ENCODE data around the gene ADNP.

Gene ADNP

GRCh38 chr20:50874758-50875665, 56.2 kb downstream of the ADNP start:
- Histone ChIP-seq H3K27ac (ENCODE audit: low read depth, low read length) (no peak overlapping the region), H3K9ac (ENCODE audit: low read depth in 1 of 2, low read length in 2 of 2) (no peak overlapping the region), H3K4me1 (ENCODE audit: control insufficient read depth in 1 of 2, insufficient read depth in 2 of 2, low read length in 2 of 2) (no peaks in the 10 kb centered on the region), H3K27me3 (ENCODE audit: control insufficient read depth in 1 of 2, insufficient read depth in 2 of 2, low read length in 2 of 2) (no peaks in the 10 kb centered on the region), H3K4me3 (ENCODE audit: low read depth in 1 of 2, low read length in 2 of 2) (no peak overlapping the region), H3K9me3 (ENCODE audit: control insufficient read depth in 1 of 2, low read length in 2 of 2) (no peaks in the 10 kb centered on the region), H3K36me3 (ENCODE audit: control insufficient read depth in 1 of 2, insufficient read depth in 2 of 2, low read length in 2 of 2) (no peaks in the 10 kb centered on the region)

- no peak overlapping the region for H3K4me3 ChIP-seq (ENCODE audit: low read depth in 1 of 2, low read length in 2 of 2)
- peaks cover 0 to under 1% of the 10 kb centered on the region in 2 donors for H3K4me1 ChIP-seq (ENCODE audit: control insufficient read depth in 1 of 2, insufficient read depth in 2 of 2, low read length in 2 of 2)
- no peak overlapping the region for H3K27ac ChIP-seq (ENCODE audit: low read depth, low read length)
- no peaks in the 10 kb centered on the region for H3K9me3 ChIP-seq (ENCODE audit: control insufficient read depth in 1 of 2, low read length in 2 of 2)
- no peaks in the 10 kb centered on the region for H3K27me3 ChIP-seq (ENCODE audit: control insufficient read depth in 1 of 2, insufficient read depth in 2 of 2, low read length in 2 of 2)
- no peaks in the 10 kb centered on the region for H3K36me3 ChIP-seq (ENCODE audit: control insufficient read depth in 1 of 2, insufficient read depth in 2 of 2, low read length in 2 of 2)
- no peak overlapping the region for H3K9ac ChIP-seq (ENCODE audit: low read depth in 1 of 2, low read length in 2 of 2)
Observed at GRCh38 chr20:50874111-50874757, 57.0 kb downstream of the ADNP start.

- Histone ChIP-seq H3K9ac (ENCODE audit: low read depth in 1 of 2, low read length in 2 of 2) (no peak overlapping the region), H3K9me3 (ENCODE audit: control insufficient read depth in 1 of 2, low read length in 2 of 2) (no peaks in the 10 kb centered on the region), H3K27ac (ENCODE audit: low read depth, low read length) (no peak overlapping the region), H3K4me3 (ENCODE audit: low read depth in 1 of 2, low read length in 2 of 2) (no peak overlapping the region), H3K36me3 (ENCODE audit: control insufficient read depth in 1 of 2, insufficient read depth in 2 of 2, low read length in 2 of 2) (no peaks in the 10 kb centered on the region), H3K4me1 (ENCODE audit: control insufficient read depth in 1 of 2, insufficient read depth in 2 of 2, low read length in 2 of 2) (peaks cover 0 to 4% of the 10 kb centered on the region in 2 donors), H3K27me3 (ENCODE audit: control insufficient read depth in 1 of 2, insufficient read depth in 2 of 2, low read length in 2 of 2) (no peaks in the 10 kb centered on the region)
Observed at GRCh38 chr20:50873585-50873984, 57.7 kb downstream of the ADNP start.

GRCh38 chr20:50872560-50873425, 58.4 kb downstream of the ADNP start:
- Histone ChIP-seq H3K4me1 (ENCODE audit: control insufficient read depth in 1 of 2, insufficient read depth in 2 of 2, low read length in 2 of 2) (peaks cover 0 to 4% of the 10 kb centered on the region in 2 donors), H3K9me3 (ENCODE audit: control insufficient read depth in 1 of 2, low read length in 2 of 2) (no peaks in the 10 kb centered on the region), H3K9ac (ENCODE audit: low read depth in 1 of 2, low read length in 2 of 2) (no peak overlapping the region), H3K4me3 (ENCODE audit: low read depth in 1 of 2, low read length in 2 of 2) (no peak overlapping the region), H3K27ac (ENCODE audit: low read depth, low read length) (no peak overlapping the region), H3K36me3 (ENCODE audit: control insufficient read depth in 1 of 2, insufficient read depth in 2 of 2, low read length in 2 of 2) (no peaks in the 10 kb centered on the region), H3K27me3 (ENCODE audit: control insufficient read depth in 1 of 2, insufficient read depth in 2 of 2, low read length in 2 of 2) (no peaks in the 10 kb centered on the region)

GRCh38 chr20:50870561-50871161, 60.6 kb downstream of the ADNP start:
- Histone ChIP-seq H3K27me3 (ENCODE audit: control insufficient read depth in 1 of 2, insufficient read depth in 2 of 2, low read length in 2 of 2) (no peaks in the 10 kb centered on the region), H3K36me3 (ENCODE audit: control insufficient read depth in 1 of 2, insufficient read depth in 2 of 2, low read length in 2 of 2) (no peaks in the 10 kb centered on the region), H3K9me3 (ENCODE audit: control insufficient read depth in 1 of 2, low read length in 2 of 2) (no peaks in the 10 kb centered on the region), H3K4me1 (ENCODE audit: control insufficient read depth in 1 of 2, insufficient read depth in 2 of 2, low read length in 2 of 2) (peaks cover 0 to 4% of the 10 kb centered on the region in 2 donors), H3K4me3 (ENCODE audit: low read depth in 1 of 2, low read length in 2 of 2) (no peak overlapping the region), H3K27ac (ENCODE audit: low read depth, low read length) (no peak overlapping the region), H3K9ac (ENCODE audit: low read depth in 1 of 2, low read length in 2 of 2) (no peak overlapping the region)

GRCh38 chr20:50868509-50869495, 62.4 kb downstream of the ADNP start:
- Histone ChIP-seq H3K27ac (ENCODE audit: low read depth, low read length) (no peak overlapping the region), H3K9ac (ENCODE audit: low read depth in 1 of 2, low read length in 2 of 2) (no peak overlapping the region), H3K9me3 (ENCODE audit: control insufficient read depth in 1 of 2, low read length in 2 of 2) (no peaks in the 10 kb centered on the region), H3K4me1 (ENCODE audit: control insufficient read depth in 1 of 2, insufficient read depth in 2 of 2, low read length in 2 of 2) (peaks cover 0 to 4% of the 10 kb centered on the region in 2 donors), H3K36me3 (ENCODE audit: control insufficient read depth in 1 of 2, insufficient read depth in 2 of 2, low read length in 2 of 2) (no peaks in the 10 kb centered on the region), H3K4me3 (ENCODE audit: low read depth in 1 of 2, low read length in 2 of 2) (no peak overlapping the region), H3K27me3 (ENCODE audit: control insufficient read depth in 1 of 2, insufficient read depth in 2 of 2, low read length in 2 of 2) (no peaks in the 10 kb centered on the region)

GRCh38 chr20:50867805-50868204, 63.4 kb downstream of the ADNP start:
- Histone ChIP-seq H3K27ac (ENCODE audit: low read depth, low read length) (no peak overlapping the region), H3K9me3 (ENCODE audit: control insufficient read depth in 1 of 2, low read length in 2 of 2) (no peaks in the 10 kb centered on the region), H3K4me1 (ENCODE audit: control insufficient read depth in 1 of 2, insufficient read depth in 2 of 2, low read length in 2 of 2) (peaks cover 0 to 4% of the 10 kb centered on the region in 2 donors), H3K9ac (ENCODE audit: low read depth in 1 of 2, low read length in 2 of 2) (no peak overlapping the region), H3K36me3 (ENCODE audit: control insufficient read depth in 1 of 2, insufficient read depth in 2 of 2, low read length in 2 of 2) (no peaks in the 10 kb centered on the region), H3K27me3 (ENCODE audit: control insufficient read depth in 1 of 2, insufficient read depth in 2 of 2, low read length in 2 of 2) (no peaks in the 10 kb centered on the region), H3K4me3 (ENCODE audit: low read depth in 1 of 2, low read length in 2 of 2) (no peak overlapping the region)

GRCh38 chr20:50866831-50867230, 64.4 kb downstream of the ADNP start:
- no peaks in the 10 kb centered on the region for H3K27me3 ChIP-seq (ENCODE audit: control insufficient read depth in 1 of 2, insufficient read depth in 2 of 2, low read length in 2 of 2)

More at GRCh38 chr20:50866831-50867230, 64.4 kb downstream of the ADNP start:
- Histone ChIP-seq H3K4me1 (ENCODE audit: control insufficient read depth in 1 of 2, insufficient read depth in 2 of 2, low read length in 2 of 2) (peaks cover 0 to 4% of the 10 kb centered on the region in 2 donors), H3K36me3 (ENCODE audit: control insufficient read depth in 1 of 2, insufficient read depth in 2 of 2, low read length in 2 of 2) (no peaks in the 10 kb centered on the region), H3K4me3 (ENCODE audit: low read depth in 1 of 2, low read length in 2 of 2) (no peak overlapping the region), H3K9me3 (ENCODE audit: control insufficient read depth in 1 of 2, low read length in 2 of 2) (no peaks in the 10 kb centered on the region), H3K9ac (ENCODE audit: low read depth in 1 of 2, low read length in 2 of 2) (no peak overlapping the region), H3K27ac (ENCODE audit: low read depth, low read length) (no peak overlapping the region)

Measured in duodenal mucosa (tissue), 2 donors.